ENCODE data around the gene ZMIZ1.

GRCh38 chr10:79131836-79132631 lies 63.3 kb downstream of the ZMIZ1 start:
- TF ChIP-seq POLR2A (IDR thresholded peaks at IDR 0.05) (no peak), CTCF (IDR thresholded peaks at IDR 0.05) (no peak)

All from lower leg skin (tissue), 3 donors.